Measurements from ENCODE around the gene NCKAP5.

NCKAP5 gene

DNA sequence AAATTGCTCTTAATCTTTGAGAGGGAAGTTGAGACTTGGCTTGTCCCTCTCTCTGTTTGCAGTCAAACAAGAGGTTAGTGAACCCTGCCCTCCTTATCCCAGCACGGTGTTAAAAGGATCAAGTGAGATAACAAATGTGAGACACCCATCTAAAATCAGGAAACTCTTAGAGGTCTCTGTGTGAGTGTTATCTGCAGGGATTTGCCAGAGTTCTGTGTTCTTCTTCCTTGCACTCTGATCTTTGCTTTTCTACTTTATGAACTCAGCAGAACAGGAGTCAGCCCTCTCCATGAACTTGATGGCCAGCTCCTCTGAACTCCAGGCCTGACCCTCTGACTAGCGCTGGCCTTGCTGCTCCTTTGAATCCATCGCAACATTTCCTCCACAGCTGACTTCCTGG is 123.8 kb downstream of the NCKAP5 start:
- in situ Hi-C loops (cut with HindIII; ENCODE audit: low pct_ligation_motif_present, low sequenced_read_pairs) = no loop called here
- TF ChIP-seq, protein P1, sequence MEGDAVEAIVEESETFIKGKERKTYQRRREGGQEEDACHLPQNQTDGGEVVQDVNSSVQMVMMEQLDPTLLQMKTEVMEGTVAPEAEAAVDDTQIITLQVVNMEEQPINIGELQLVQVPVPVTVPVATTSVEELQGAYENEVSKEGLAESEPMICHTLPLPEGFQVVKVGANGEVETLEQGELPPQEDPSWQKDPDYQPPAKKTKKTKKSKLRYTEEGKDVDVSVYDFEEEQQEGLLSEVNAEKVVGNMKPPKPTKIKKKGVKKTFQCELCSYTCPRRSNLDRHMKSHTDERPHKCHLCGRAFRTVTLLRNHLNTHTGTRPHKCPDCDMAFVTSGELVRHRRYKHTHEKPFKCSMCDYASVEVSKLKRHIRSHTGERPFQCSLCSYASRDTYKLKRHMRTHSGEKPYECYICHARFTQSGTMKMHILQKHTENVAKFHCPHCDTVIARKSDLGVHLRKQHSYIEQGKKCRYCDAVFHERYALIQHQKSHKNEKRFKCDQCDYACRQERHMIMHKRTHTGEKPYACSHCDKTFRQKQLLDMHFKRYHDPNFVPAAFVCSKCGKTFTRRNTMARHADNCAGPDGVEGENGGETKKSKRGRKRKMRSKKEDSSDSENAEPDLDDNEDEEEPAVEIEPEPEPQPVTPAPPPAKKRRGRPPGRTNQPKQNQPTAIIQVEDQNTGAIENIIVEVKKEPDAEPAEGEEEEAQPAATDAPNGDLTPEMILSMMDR (IDR thresholded peaks at IDR 0.05; ENCODE audit: low read depth, low read length, missing control alignments) = no peak
- Histone ChIP-seq H3K27me3 (replicated peaks) (no peaks in the 10 kb centered on the region), H3K36me3 (replicated peaks) (no peaks in the 10 kb centered on the region), H3K4me3 (ENCODE audit: low read depth, low read length) (no peak overlapping the region), H3K27ac (no peak overlapping the region)
- DNase-seq = no peak

DNA sequence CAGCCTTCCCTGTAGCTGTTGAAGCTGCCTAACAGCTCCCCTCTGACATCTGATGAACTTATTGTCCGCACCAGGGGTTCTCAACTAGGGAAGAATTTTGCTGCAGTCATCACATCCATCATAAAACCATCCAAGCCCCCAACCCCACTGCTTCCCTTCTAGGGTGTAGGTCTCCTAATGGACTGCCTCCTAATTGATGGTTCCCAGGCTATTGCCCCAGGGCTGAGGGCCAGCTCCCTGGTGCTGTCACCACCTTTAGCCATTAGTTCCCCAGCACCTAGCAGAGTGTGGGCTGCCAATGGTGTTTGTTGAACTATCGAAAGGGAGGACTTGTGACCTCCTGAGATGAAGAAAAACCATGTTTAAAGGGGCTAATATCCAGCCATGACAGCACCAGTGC is 125.9 kb downstream of the NCKAP5 start:
- TF ChIP-seq, protein P1 (IDR thresholded peaks at IDR 0.05; ENCODE audit: low read depth, low read length, missing control alignments) = no peak
- no peak for DNase-seq

DNA sequence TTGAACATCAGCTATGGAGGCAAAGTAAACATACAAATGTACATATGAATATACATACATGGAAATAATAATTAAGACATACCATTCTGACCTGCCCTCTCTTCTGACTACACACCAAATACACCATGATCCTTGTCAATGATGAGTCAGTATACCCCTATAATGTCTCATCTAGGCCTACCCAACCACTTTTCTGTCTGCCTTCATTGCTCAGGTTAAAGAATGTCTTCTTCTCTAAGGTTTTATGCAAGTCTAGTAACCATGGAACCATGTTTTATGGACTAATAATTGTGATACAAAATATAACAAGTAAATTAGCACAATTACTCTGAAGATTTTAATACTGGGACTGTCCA is 128.7 kb downstream of the NCKAP5 start:
- Histone ChIP-seq H3K27ac (no peak overlapping the region), H3K36me3 (replicated peaks) (no peaks in the 10 kb centered on the region), H3K27me3 (replicated peaks) (no peaks in the 10 kb centered on the region), H3K4me3 (ENCODE audit: low read depth, low read length) (no peak overlapping the region)
- TF ChIP-seq, protein P1 (IDR thresholded peaks at IDR 0.05; ENCODE audit: low read depth, low read length, missing control alignments) = no peak
- in situ Hi-C loops (cut with HindIII; ENCODE audit: low pct_ligation_motif_present, low sequenced_read_pairs) = no loop called here
- no peak for DNase-seq

More for the DNA sequence above, 125.9 kb downstream of the NCKAP5 start:
- in situ Hi-C loops (cut with HindIII; ENCODE audit: low pct_ligation_motif_present, low sequenced_read_pairs) = no loop called here
- no peak overlapping the region for H3K4me3 ChIP-seq (ENCODE audit: low read depth, low read length)
- H3K27me3 ChIP-seq (replicated peaks) = no peaks in the 10 kb centered on the region
- no peak overlapping the region for H3K27ac ChIP-seq
- no peaks in the 10 kb centered on the region for H3K36me3 ChIP-seq (replicated peaks)

DNA sequence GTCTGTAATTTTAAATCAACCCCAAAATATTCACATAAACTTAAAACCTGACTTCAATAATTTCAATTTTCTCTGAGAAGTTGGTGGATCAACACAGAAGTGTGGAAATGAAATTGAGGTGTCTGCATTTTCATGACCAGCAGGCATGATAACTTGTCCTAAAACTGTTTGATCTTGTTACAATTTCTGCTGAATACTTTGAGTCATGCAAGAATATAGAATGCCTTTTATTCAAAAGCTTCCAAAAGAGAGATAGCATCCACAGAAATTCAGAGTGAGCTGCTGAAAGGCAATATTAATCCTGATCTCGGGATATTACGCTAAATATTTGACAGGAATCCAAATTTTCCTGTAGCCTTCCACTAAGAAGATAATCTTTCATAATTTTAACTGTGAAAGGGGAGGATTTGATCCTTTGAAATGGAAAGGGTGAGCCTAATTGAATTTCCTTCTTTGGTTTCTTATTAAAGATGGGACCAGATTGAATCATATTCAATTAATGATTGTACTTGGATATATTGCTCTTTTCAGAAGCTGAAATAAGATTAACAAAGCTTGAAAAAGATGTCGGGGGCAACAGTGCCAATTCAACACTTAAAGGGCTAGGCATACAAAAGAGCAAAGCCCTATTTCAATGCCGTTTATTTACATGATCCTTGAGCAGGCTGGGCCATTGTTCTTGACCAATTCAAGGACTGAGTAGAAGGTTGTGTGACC is 129.3 kb downstream of the NCKAP5 start:
- no peaks in the 10 kb centered on the region for H3K36me3 ChIP-seq (replicated peaks)
- TF ChIP-seq, protein P1 (IDR thresholded peaks at IDR 0.05; ENCODE audit: low read depth, low read length, missing control alignments) = no peak
- in situ Hi-C loops (cut with HindIII; ENCODE audit: low pct_ligation_motif_present, low sequenced_read_pairs) = no loop called here
- H3K27me3 ChIP-seq (replicated peaks) = no peaks in the 10 kb centered on the region
- no peak overlapping the region for H3K4me3 ChIP-seq (ENCODE audit: low read depth, low read length)
- no peak overlapping the region for H3K27ac ChIP-seq
- DNase-seq = no peak

DNA sequence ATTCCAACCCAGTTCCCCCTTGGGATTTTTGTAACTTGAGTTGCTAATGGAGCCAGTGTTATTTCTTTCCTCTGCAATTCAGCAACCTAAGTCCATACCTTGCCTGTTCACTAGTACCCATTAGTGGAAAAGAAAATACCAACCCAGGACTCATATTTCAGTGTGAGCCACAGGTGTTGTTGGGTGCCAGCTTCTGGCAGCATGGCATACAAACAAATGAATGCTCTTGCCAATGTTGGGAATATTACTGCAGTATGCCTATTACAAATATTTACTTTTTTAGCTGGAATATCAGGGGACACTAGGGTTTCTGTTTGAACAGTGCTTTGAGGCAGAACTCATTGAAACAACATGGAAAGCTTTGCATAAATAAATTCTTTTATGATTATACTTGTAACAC is 130.2 kb downstream of the NCKAP5 start:
- Histone ChIP-seq H3K27ac (no peak overlapping the region), H3K36me3 (replicated peaks) (no peaks in the 10 kb centered on the region), H3K27me3 (replicated peaks) (no peaks in the 10 kb centered on the region), H3K4me3 (ENCODE audit: low read depth, low read length) (no peak overlapping the region)
- TF ChIP-seq, protein P1 (IDR thresholded peaks at IDR 0.05; ENCODE audit: low read depth, low read length, missing control alignments) = no peak
- DNase-seq = no peak
- in situ Hi-C loops (cut with HindIII; ENCODE audit: low pct_ligation_motif_present, low sequenced_read_pairs) = no loop called here

DNA sequence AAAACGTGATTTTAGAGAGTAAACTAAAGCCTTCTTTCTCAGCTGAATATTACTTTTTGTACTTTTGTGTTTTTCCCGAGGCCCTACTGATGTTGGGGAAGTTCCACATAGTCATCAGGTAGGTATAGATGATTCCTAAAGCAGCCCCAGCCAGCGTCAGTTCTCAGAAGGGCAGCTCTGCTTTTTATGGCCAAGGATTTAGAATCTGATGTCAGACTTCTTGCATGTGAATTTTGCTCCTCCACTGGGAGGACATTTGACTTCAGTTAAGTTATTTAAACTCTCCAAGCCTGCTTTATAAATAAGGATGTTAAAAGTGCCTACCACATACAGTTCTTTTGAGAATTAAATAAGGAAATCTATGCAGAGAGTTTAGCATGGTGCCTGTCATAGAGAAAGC is 130.8 kb downstream of the NCKAP5 start:
- in situ Hi-C loops (cut with HindIII; ENCODE audit: low pct_ligation_motif_present, low sequenced_read_pairs) = no loop called here

More for the DNA sequence above, 130.8 kb downstream of the NCKAP5 start:
- Histone ChIP-seq H3K36me3 (replicated peaks) (no peaks in the 10 kb centered on the region), H3K27ac (no peak overlapping the region), H3K4me3 (ENCODE audit: low read depth, low read length) (no peak overlapping the region), H3K27me3 (replicated peaks) (no peaks in the 10 kb centered on the region)
- TF ChIP-seq, protein P1 (IDR thresholded peaks at IDR 0.05; ENCODE audit: low read depth, low read length, missing control alignments) = no peak
- DNase-seq = no peak

Data from brain microvascular endothelial cell (primary cell).